Fibroblast of pulmonary artery (primary cell): ENCODE results near the gene IFRD2.

Experiments used
- DNase-seq: peaks from one replicate; pipeline ENCODE4 v3.0.0-alpha.2; 2010; ENCODE audit warnings: low read depth
- H3K4me3 ChIP-seq: replicated peaks from 2 replicates; pipeline ENCODE4 v1.5.1; 2011; ENCODE audit warnings: low read depth, mild to moderate bottlenecking, control low read depth, low read length, moderate library complexity
- TF ChIP-seq, protein P1 (sequence below): IDR thresholded peaks from 2 replicates; pipeline ENCODE4 v1.5.1; 2011; ENCODE audit warnings: mild to moderate bottlenecking, control low read depth, low read length, inconsistent platforms; ENCODE audit errors: missing control alignments

Gene IFRD2

DNA sequence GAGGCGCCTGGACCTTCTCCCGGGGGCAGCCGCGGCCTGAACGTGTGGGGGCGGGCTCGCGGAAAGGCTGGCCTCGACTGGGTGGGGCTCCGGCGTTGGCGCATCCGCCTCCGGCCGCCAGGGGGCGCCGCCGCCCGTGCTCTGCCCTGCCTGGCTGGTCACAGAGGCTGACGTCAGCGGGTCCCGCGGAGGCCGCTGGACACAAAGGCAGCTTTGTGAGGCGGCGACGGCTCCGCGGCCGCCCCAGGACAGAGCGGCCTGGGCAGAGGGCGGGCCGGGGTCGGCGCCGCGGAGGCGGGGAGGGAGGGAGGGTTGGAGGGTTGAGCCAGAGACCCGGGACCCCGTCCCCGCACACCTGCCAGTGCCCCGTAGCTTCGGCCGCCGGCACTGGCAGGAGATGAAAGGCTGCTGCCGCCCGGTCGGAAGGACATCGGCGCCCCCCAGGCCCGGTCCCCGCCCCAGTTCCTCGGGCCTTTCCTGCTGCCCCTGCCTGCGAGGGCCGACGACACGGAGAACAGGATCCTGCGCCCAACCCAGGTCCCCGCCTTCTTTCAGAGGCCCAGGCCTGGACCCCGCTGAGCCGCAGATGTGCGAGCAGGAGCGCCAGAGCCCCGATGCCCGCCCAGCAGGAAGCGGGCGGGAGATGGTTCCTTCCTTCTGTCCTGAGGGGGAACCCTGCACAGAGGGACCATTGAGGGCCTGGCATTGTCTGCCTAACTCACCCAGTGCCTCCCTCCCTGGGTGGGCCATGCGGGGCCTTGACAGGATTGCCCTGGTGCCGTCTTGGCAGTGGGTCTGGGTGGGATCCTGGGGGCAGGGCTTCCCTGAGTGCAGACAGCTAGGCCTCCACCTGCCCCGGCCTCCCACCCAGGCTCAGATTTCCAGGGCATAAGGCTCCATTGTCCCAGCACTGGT lies 31.9 kb downstream of the IFRD2 start:
- TF ChIP-seq, protein P1, sequence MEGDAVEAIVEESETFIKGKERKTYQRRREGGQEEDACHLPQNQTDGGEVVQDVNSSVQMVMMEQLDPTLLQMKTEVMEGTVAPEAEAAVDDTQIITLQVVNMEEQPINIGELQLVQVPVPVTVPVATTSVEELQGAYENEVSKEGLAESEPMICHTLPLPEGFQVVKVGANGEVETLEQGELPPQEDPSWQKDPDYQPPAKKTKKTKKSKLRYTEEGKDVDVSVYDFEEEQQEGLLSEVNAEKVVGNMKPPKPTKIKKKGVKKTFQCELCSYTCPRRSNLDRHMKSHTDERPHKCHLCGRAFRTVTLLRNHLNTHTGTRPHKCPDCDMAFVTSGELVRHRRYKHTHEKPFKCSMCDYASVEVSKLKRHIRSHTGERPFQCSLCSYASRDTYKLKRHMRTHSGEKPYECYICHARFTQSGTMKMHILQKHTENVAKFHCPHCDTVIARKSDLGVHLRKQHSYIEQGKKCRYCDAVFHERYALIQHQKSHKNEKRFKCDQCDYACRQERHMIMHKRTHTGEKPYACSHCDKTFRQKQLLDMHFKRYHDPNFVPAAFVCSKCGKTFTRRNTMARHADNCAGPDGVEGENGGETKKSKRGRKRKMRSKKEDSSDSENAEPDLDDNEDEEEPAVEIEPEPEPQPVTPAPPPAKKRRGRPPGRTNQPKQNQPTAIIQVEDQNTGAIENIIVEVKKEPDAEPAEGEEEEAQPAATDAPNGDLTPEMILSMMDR: peak; percentile 51
- DNase-seq: peak; percentile 91
- H3K4me3 ChIP-seq: peak overlapping the region; percentile 55

DNA sequence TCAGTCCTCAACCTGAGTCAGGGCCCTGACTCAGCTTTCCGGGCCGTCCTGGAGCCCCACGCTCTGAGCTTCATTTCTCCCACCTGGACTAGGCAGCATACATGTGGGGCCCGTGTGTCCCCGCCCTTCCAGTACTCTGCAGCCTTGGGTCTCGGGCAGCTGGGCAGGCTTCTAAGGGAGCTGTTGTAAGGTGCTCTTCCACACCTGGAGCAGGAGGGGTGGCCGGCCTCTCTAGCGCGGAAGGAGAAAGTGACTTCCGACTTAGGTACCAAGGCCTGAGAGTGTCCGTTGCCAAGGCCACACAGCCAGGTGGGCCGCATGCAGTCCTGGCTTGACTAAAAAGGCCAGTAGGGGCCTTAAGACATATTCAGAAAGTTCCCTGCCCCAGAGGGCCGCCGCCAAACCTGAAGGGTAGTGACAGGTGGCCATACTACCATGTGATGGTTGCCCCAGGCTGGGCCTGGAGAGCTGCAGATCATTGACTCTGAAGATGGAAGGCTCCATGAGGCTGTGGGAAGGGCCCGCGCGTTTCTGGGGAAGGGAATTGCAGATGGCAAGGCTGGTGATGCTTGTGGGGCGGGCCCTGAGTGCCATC lies 32.7 kb downstream of the IFRD2 start:
- H3K4me3 ChIP-seq: no peak overlapping the region
- DNase-seq: no peak
- TF ChIP-seq, protein P1: no peak

DNA sequence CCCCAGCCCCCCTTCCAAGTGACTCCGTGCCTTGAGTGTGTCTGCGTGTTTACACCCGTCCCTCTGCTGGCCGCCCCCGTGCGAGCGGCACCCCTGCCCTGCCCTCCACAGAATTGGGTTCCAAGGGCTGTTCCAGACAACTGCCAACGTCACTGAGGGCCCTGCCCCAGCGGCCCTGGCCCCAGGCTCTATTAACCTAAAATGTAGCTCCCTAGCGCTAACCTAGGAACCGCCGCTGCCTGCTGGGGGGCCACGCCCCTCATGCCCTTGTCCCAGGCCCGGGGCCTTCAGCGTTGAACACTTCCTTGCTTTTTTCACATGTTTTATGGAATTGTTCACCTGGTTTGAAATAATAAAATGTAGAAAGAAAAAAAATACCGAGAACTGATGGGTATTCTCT lies 33.2 kb downstream of the IFRD2 start:
- TF ChIP-seq, protein P1: no peak
- no peak for DNase-seq
- no peak overlapping the region for H3K4me3 ChIP-seq

DNA sequence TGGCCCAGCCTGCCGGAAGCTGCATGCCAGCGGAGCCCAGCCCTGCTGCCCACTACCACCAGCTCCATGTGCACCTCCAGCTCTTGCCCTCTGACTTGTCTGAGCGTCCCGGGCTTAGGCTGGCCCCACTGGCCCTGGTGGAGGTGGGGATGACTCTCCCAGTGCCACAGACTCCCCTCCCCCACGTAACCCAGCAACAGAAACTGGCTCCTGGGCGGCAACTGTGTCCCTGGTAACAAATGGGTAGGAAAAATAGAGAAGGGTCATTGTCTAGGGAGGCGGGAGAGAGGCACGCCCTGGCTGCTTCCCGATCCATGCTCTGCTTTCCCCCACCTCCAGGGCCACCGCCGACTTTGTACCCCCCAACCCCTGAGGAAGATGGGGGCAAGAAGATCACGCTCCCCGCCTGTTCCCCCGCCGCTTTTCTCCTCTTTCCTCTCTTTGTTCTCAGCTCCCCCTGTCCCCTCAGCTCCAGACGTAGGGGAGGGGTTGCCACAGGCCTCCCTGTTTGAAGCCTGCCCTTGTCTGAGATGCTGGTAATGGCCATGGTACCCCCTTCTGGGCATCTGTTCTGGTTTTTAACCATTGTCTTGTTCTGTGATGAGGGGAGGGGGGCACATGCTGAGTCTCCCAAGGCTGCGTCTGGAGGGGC lies 34.1 kb downstream of the IFRD2 start:
- H3K4me3 ChIP-seq: no peak overlapping the region
- TF ChIP-seq, protein P1: no peak
- DNase-seq: no peak

DNA sequence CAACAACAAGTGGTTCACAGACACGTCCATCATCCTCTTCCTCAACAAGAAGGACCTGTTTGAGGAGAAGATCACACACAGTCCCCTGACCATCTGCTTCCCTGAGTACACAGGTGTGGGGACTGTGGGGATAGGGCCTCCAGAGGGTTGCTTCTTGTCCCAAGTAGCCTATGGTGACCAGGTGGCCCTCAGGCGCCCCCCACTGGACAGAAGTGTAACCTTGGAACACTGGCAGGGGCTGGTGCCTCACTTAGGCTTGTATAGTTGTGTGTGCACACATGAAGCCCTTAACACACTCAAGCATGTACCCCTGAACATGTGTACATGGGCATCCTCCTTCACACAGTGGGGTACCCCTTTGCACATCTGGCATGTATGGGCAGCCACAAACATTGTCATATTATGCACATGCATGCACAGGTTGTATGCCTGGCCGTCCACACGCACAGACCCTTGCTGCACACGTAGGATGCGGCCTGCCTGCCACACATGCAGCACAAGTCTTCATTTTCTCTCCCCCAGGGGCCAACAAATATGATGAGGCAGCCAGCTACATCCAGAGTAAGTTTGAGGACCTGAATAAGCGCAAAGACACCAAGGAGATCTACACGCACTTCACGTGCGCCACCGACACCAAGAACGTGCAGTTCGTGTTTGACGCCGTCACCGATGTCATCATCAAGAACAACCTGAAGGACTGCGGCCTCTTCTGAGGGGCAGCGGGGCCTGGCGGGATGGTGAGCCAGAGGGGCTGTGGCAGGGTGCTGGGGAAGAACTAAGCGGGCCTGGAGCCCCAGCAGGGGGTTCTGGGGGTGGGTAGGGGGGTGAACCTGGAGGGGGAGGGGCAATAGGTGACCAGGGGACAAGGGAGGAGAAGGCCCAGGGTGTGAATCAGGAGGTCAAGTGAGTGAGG lies 35.0 kb downstream of the IFRD2 start:
- H3K4me3 ChIP-seq: no peak overlapping the region
- TF ChIP-seq, protein P1: peak; percentile 63
- DNase-seq: peak; percentile 51

DNA sequence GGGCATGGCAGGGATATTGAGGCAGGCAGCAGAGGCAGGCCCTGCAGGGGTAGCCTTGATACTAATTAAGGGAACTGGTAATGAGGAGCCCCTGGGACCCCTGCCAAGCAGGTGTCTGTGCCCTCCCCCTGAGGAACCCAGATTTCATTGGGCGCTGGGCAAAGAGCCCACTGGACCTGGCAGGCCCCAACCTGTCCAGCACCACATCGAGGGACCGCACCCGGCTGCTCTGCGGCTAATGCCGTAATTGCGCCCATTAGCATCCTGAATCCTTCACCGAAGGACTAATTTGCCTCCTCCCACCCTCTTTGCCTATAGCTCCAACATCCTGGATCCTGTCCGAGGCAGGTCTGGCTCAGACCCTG lies 37.0 kb downstream of the IFRD2 start:
- TF ChIP-seq, protein P1: no peak
- H3K4me3 ChIP-seq: no peak overlapping the region
- DNase-seq: no peak
